ENCODE results near the gene DAPP1.

DAPP1 gene

GRCh38 chr4:99838927-99839326 is 22.3 kb downstream of the DAPP1 start:
- no peak overlapping the region for H3K4me3 ChIP-seq (replicated peaks in 1 of 2; ENCODE audit: low read depth in 2 of 2, low read length in 2 of 2)
- no peak for TF ChIP-seq CTCF (IDR thresholded peaks at IDR 0.05; ENCODE audit: low read depth, low read length)
- DNase-seq (ENCODE audit: low read depth in 2 of 2), result no peak

- no peak for TF ChIP-seq CTCF (IDR thresholded peaks at IDR 0.05; ENCODE audit: low read depth, low read length)
- DNase-seq (ENCODE audit: low read depth in 2 of 2), result no peak
Measured at GRCh38 chr4:99841129-99841528, 24.5 kb downstream of the DAPP1 start.

GRCh38 chr4:99843413-99843812 is 26.8 kb downstream of the DAPP1 start:
- no peak for TF ChIP-seq CTCF (IDR thresholded peaks at IDR 0.05; ENCODE audit: low read depth, low read length)
- DNase-seq (ENCODE audit: low read depth in 2 of 2), result no peak
- no peak overlapping the region for H3K4me3 ChIP-seq (replicated peaks in 1 of 2; ENCODE audit: low read depth in 2 of 2, low read length in 2 of 2)

More at GRCh38 chr4:99841129-99841528, 24.5 kb downstream of the DAPP1 start:
- no peak overlapping the region for H3K4me3 ChIP-seq (replicated peaks in 1 of 2; ENCODE audit: low read depth in 2 of 2, low read length in 2 of 2)

GRCh38 chr4:99844048-99844447 is 27.4 kb downstream of the DAPP1 start:
- H3K4me3 ChIP-seq (replicated peaks in 1 of 2; ENCODE audit: low read depth in 2 of 2, low read length in 2 of 2), result no peak overlapping the region
- DNase-seq (ENCODE audit: low read depth in 2 of 2), result no peak
- TF ChIP-seq CTCF (IDR thresholded peaks at IDR 0.05; ENCODE audit: low read depth, low read length), result no peak

GRCh38 chr4:99845179-99845578 is 28.6 kb downstream of the DAPP1 start:
- DNase-seq (ENCODE audit: low read depth in 2 of 2), result no peak
- no peak overlapping the region for H3K4me3 ChIP-seq (replicated peaks in 1 of 2; ENCODE audit: low read depth in 2 of 2, low read length in 2 of 2)
- no peak for TF ChIP-seq CTCF (IDR thresholded peaks at IDR 0.05; ENCODE audit: low read depth, low read length)

GRCh38 chr4:99845708-99846469 is 29.3 kb downstream of the DAPP1 start:
- no peak overlapping the region for H3K4me3 ChIP-seq (replicated peaks in 1 of 2; ENCODE audit: low read depth in 2 of 2, low read length in 2 of 2)
- no peak for TF ChIP-seq CTCF (IDR thresholded peaks at IDR 0.05; ENCODE audit: low read depth, low read length)
- no peak for DNase-seq (ENCODE audit: low read depth in 2 of 2)

- no peak overlapping the region for H3K4me3 ChIP-seq (replicated peaks in 1 of 2; ENCODE audit: low read depth in 2 of 2, low read length in 2 of 2)
- TF ChIP-seq CTCF (IDR thresholded peaks at IDR 0.05; ENCODE audit: low read depth, low read length), result no peak
- no peak for DNase-seq (ENCODE audit: low read depth in 2 of 2)
Measured at GRCh38 chr4:99846891-99847290, 30.3 kb downstream of the DAPP1 start.
